ENCODE data around the gene MXRA8.

- TF ChIP-seq POLR2A (IDR thresholded peaks at IDR 0.05) (no peak), CTCF (IDR thresholded peaks at IDR 0.05) (no peak)
Observed at GRCh38 chr1:1393014-1393413, 34.7 kb upstream of the MXRA8 start.
